Esophagus muscularis mucosa (tissue), 4 donors: Measurements from ENCODE around the gene GMPR. TPM values are rescaled to one million over a fixed set of nuclear protein-coding genes. Genes with fewer than 3 reads are reported as not detected.

ENCODE experiments used
- DNase-seq: peaks from one replicate; pipeline ENCODE4 v3.0.0-alpha.2; 2017; ENCODE audit errors: extremely low spot score
- H3K27ac ChIP-seq, 4 donors: fragments of 200-600 bp; sonication (generic); replicated peaks in 1 of 4; 1 replicate in 3 of 4; 2 replicates in 1 of 4; pipeline ENCODE4 v1.5.1; 2016 to 2019; ENCODE audit warnings: mild to moderate bottlenecking in 1 of 4
- H3K27me3 ChIP-seq, 4 donors: fragments of 200-600 bp; sonication (generic); one replicate each; pipeline versions ENCODE4 v1.5.1 to v1.6.0; 2016 to 2019
- H3K36me3 ChIP-seq, 4 donors: fragments of 200-600 bp; sonication (generic); one replicate each; pipeline ENCODE4 v1.5.1; 2016 to 2019
- H3K4me1 ChIP-seq, 4 donors: fragments of 200-600 bp; sonication (generic); one replicate each; pipeline ENCODE4 v1.5.1; 2016 to 2019
- H3K4me3 ChIP-seq, 4 donors: fragments of 200-600 bp; sonication (generic); 1 replicate in 2 of 4; 2 replicates in 2 of 4; pipeline ENCODE4 v1.5.1; 2016 to 2019; ENCODE audit warnings: mild to moderate bottlenecking in 4 of 4, moderate library complexity in 1 of 4
- H3K9me3 ChIP-seq, 4 donors: fragments of 200-600 bp; sonication (generic); 1 replicate in 3 of 4; 2 replicates in 1 of 4; pipeline ENCODE4 v1.5.1; 2016 to 2019
- CTCF ChIP-seq, 3 experiments: fragments of 200-600 bp in 2 of 3; fragments of 450-650 bp in 1 of 3; sonication (generic) in 2 of 3; IDR thresholded peaks; one replicate each; pipeline ENCODE4 v1.5.1; 2017 to 2019; ENCODE audit warnings: antibody characterized with exemption in 3 of 3, mild to moderate bottlenecking in 2 of 3, moderate library complexity in 1 of 3
- EP300 ChIP-seq: sonication (generic); formaldehyde crosslinking; IDR thresholded peaks from one replicate; pipeline ENCODE4 v1.6.1; 2017; ENCODE audit warnings: antibody characterized with exemption
- POLR2A ChIP-seq: fragments of 450-650 bp; IDR thresholded peaks from one replicate; pipeline ENCODE4 v1.6.1; 2017; ENCODE audit warnings: antibody characterized with exemption, moderate library complexity, mild to moderate bottlenecking, low read depth
- POLR2AphosphoS5 ChIP-seq, 2 donors: sonication (generic); formaldehyde crosslinking; IDR thresholded peaks; one replicate each; pipeline ENCODE4 v1.6.1; 2017; ENCODE audit warnings: antibody characterized with exemption in 2 of 2
- WGBS: methylation state at CpG from one replicate; pipeline ENCODE4 v1.1.5; 2018; 5-methylcytosine and 5-hydroxymethylcytosine counted together
- intact Hi-C: fragments of 100-400 bp; cut with DNase I; formaldehyde crosslinking; loops from one replicate; pipeline ENCODE4 v1.15.1; 2023
- total RNA-seq, 4 donors: library from RNA; depleted of rRNA; stranded (reverse); fragments of >200 nt; gene quantifications; one replicate each; pipeline versions ENCODE4 v1.1.0 to v1.2.1, GENCODE V29; 2016

The GMPR gene
- total RNA-seq, 4 donors from 2014 or later, result 32.8 to 69.7 (median 52.0) TPM

GRCh38 chr6:16302721-16303552, 64.5 kb downstream of the GMPR start:
- DNase-seq, result no peak
- Histone ChIP-seq H3K4me3 (no peak overlapping the region), H3K4me1 (no peaks in the 10 kb centered on the region), H3K36me3 (peaks cover 4 to 42% (median 11%) of the 10 kb centered on the region in 4 donors), H3K27ac (no peak overlapping the region), H3K27me3 (no peaks in the 10 kb centered on the region), H3K9me3 (no peaks in the 10 kb centered on the region)
- no peak for TF ChIP-seq POLR2AphosphoS5 (IDR thresholded peaks at IDR 0.05)
- TF ChIP-seq CTCF (IDR thresholded peaks at IDR 0.05), result no peak
- WGBS, result 82% methylated on average over 26 of the region's 27 CpGs
- intact Hi-C loops, result no loop called here

GRCh38 chr6:16305246-16305725, 66.9 kb downstream of the GMPR start:
- 75% methylated on average over 7 of the region's 7 CpGs for WGBS
- no peak for DNase-seq
- H3K4me3 ChIP-seq, result no peak overlapping the region
- H3K27ac ChIP-seq, result no peak overlapping the region
- TF ChIP-seq EP300, result no peak
- no peak for TF ChIP-seq POLR2A
- TF ChIP-seq POLR2AphosphoS5 (IDR thresholded peaks at IDR 0.05), result no peak
- no peak for TF ChIP-seq CTCF (IDR thresholded peaks at IDR 0.05)
- H3K36me3 ChIP-seq, result peaks cover 3 to 43% (median 6%) of the 10 kb centered on the region in 4 donors
- no peaks in the 10 kb centered on the region for H3K4me1 ChIP-seq
- no peaks in the 10 kb centered on the region for H3K27me3 ChIP-seq
- no peaks in the 10 kb centered on the region for H3K9me3 ChIP-seq
- intact Hi-C loops, result no loop called here

- WGBS, result 88% methylated on average over 19 of the region's 19 CpGs
- Histone ChIP-seq H3K36me3 (peaks cover 3 to 43% (median 6%) of the 10 kb centered on the region in 4 donors), H3K4me1 (no peaks in the 10 kb centered on the region), H3K9me3 (no peaks in the 10 kb centered on the region), H3K27me3 (no peaks in the 10 kb centered on the region), H3K4me3 (no peak overlapping the region), H3K27ac (no peak overlapping the region)
- intact Hi-C loops, result no loop called here
- no peak for DNase-seq
- TF ChIP-seq POLR2AphosphoS5 (IDR thresholded peaks at IDR 0.05) (no peak), EP300 (no peak)
Observed at GRCh38 chr6:16305788-16306187, 67.4 kb downstream of the GMPR start.

- intact Hi-C loops, result no loop called here
- 92% methylated on average over 17 of the region's 20 CpGs for WGBS
Observed at GRCh38 chr6:16306334-16306733, 67.9 kb downstream of the GMPR start.

More at GRCh38 chr6:16306334-16306733, 67.9 kb downstream of the GMPR start:
- Histone ChIP-seq H3K4me3 (no peak overlapping the region), H3K4me1 (no peaks in the 10 kb centered on the region), H3K27me3 (no peaks in the 10 kb centered on the region), H3K9me3 (no peaks in the 10 kb centered on the region), H3K27ac (no peak overlapping the region), H3K36me3 (peaks cover 3 to 40% (median 6%) of the 10 kb centered on the region in 4 donors)
- DNase-seq, result no peak
- TF ChIP-seq POLR2AphosphoS5 (IDR thresholded peaks at IDR 0.05) (no peak), POLR2A (no peak), CTCF (IDR thresholded peaks at IDR 0.05) (no peak), EP300 (no peak)
